HCEC 1CT (cell line): ENCODE results near the gene BPIFB6.

Source experiments
- DNase-seq: peaks from one replicate; pipeline ENCODE4 v3.0.0-alpha.2; 2017

Gene BPIFB6

GRCh38 chr20:33064572-33065287, 33.3 kb downstream of the BPIFB6 start:
- DNase-seq = no peak

GRCh38 chr20:33065785-33066184, 34.3 kb downstream of the BPIFB6 start:
- DNase-seq = no peak

- DNase-seq = no peak
Measured at GRCh38 chr20:33067806-33068205, 36.4 kb downstream of the BPIFB6 start.

- DNase-seq = no peak
Measured at GRCh38 chr20:33068251-33068939, 36.9 kb downstream of the BPIFB6 start.

- no peak for DNase-seq
Measured at GRCh38 chr20:33069673-33070072, 38.2 kb downstream of the BPIFB6 start.

- DNase-seq = no peak
Measured at GRCh38 chr20:33070111-33071053, 38.9 kb downstream of the BPIFB6 start.

- no peak for DNase-seq
Measured at GRCh38 chr20:33071198-33071597, 39.8 kb downstream of the BPIFB6 start.

DNA sequence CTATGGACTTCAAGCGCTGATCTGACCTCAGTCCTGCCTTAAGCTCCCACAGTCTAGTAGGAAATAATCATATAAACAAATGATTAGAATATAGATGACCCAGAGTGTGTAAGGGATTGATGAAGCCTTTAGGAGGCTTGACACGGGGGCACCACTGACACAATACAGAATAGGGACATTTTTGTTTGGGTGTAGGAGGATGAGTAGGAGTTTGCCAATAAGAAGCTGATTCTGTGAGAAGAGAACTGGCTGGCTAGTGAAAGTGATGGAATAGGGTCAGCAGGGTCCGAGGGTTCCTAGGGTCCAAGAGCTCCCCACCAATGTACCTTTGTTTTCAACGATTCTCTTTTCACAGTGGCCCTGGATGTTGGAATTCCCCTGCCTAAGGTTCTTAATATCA, 40.9 kb downstream of the BPIFB6 start:
- DNase-seq = no peak

DNA sequence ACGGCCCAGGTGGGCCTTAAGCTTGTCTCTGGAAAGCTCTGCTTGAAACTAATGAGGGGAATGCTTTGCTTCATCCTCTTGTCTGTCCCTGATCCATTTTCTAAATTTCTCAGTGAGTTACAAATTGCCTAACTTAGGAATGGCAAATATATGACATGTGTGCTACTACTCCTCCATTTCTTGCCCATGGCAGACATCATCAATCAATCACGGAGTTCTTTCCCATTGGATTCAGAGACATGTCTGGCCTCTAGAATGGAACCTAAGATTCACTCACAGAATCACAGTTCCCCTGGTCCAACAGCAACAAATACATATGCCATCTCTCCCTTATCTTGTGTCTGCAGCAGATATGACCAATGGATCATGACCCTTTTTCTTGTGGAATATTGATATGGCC, 41.4 kb downstream of the BPIFB6 start:
- DNase-seq = no peak

DNA sequence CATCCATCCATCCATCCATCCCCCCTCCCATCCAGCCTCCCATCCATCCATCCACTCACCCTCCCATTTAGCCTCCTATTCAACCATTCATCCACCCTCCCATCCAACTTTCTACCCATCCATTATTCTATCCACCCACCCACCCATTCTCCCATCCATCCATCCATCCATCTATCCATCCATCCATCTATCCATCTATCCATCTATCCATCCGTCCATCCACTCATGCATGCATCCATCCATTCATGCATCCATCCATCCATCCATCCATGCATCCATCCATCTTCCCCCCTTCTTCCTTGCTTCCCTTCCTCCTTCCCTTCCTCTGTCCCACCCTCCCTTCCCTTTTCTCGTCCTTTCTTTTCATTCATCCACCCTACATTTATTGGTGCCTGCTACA, 43.2 kb downstream of the BPIFB6 start:
- no peak for DNase-seq

DNA sequence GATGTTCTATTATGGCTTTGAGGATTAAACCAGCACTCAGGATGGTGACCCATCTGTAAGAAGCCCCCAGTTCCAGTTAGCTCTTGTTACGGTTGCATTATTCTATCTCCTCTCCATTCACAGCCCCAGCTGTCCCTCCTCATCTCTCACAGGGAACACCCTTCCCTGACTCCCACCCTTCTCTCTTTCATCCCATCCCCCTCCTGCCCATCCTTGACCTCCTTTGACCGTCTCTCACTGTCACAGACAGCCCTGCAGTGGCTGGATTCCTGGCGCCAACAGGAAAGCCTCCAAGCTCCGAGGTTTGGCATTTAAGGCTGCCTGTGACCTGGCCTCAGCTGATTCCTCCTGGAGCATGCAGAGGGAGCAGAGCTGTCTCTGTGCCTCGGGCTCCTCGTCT, 43.8 kb downstream of the BPIFB6 start:
- no peak for DNase-seq

- DNase-seq = no peak
Measured at GRCh38 chr20:33076662-33077372, 45.4 kb downstream of the BPIFB6 start.

- no peak for DNase-seq
Measured at GRCh38 chr20:33079259-33079658, 47.8 kb downstream of the BPIFB6 start, which contains the start of gene BPIFB4. Gene BPIFB4 (plus strand): TSS chr20:33079643. CDS start chr20:33081527, 1,884 bp downstream.

DNA sequence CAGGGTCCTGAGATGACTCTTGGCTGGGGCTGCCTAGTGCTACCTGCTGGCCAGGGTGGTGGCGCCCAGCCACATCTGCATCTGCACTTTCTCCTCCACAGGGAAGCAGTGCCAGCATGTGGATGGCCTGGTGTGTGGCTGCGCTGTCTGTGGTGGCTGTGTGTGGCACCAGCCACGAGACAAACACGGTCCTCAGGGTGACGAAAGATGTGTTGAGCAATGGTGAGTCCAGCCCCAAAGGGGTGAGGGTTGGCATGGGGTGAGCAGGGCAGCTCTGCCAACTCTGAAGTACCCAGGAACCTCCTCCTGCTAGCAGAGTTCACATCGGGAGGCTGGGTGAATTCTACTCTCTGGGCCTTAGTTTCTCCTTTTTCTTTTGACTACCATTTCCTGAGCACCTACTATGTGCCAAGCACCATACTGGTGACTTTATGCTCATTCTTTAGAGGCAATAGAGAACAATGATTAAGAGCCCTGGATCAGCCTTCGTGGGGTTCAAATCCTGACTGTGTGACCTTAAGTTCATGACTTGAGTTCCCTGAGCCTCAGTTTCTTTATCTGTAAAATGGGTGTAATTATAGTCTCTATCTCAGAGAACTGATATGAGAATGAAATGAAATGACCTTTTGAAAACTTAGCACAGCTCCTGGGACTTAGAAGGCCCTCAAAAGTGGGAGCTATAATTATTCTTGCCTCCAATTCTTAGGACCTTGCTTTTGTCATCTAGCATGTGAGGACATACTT, 50.1 kb downstream of the BPIFB6 start:
- DNase-seq = no peak

DNA sequence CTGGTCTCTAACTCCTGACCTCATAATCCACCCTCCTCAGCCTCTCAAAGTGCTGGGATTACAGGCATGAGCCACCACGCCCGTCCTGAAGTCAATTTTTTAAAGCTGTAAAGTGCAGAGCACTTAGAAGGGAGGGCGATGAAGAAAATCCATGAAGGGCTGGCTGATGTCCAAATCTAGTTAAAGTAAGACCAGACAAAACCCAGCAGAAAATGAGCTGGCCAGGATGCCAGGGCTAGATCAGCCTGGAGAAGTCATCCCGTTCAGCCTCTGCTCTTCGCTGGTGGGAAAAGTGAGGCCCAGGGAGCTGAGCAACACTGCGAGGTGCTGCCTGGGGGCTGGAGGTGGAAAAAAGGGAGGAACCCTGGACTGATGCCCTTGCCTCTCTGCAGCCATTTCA, 51.1 kb downstream of the BPIFB6 start:
- no peak for DNase-seq

DNA sequence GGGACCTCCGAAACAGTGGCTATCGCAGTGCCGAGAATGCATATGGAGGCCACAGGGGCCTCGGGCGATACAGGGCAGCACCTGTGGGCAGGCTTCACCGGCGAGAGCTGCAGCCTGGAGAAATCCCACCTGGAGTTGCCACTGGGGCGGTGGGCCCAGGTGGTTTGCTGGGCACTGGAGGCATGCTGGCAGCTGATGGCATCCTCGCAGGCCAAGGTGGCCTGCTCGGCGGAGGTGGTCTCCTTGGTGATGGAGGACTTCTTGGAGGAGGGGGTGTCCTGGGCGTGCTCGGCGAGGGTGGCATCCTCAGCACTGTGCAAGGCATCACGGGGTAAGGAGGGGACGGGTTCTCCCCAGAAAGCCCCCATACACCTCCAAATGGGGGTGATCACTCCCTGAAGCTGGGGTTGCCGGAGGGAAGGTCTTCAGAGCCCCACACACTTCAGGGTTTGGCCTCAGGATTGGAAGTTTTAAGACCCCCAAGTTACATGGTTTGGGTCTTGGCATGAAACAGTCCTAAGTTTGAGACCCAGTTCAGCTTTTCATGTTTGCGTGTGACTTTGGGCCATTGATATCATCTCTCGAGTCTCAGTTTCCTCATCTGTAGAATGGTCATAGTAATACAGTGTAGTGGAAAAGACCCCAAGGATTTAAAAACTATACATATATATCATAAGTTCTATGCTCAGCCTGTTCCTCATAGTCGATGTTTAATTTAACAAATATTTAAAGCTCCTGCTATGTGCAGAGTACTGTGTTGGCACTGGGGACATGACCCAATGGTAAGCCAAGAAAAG, 52.3 kb downstream of the BPIFB6 start:
- no peak for DNase-seq

GRCh38 chr20:33084722-33085121, 53.3 kb downstream of the BPIFB6 start:
- DNase-seq = no peak

GRCh38 chr20:33086052-33086722, 54.7 kb downstream of the BPIFB6 start:
- DNase-seq = no peak

- DNase-seq = no peak
Measured at GRCh38 chr20:33091147-33091546, 59.7 kb downstream of the BPIFB6 start.

DNA sequence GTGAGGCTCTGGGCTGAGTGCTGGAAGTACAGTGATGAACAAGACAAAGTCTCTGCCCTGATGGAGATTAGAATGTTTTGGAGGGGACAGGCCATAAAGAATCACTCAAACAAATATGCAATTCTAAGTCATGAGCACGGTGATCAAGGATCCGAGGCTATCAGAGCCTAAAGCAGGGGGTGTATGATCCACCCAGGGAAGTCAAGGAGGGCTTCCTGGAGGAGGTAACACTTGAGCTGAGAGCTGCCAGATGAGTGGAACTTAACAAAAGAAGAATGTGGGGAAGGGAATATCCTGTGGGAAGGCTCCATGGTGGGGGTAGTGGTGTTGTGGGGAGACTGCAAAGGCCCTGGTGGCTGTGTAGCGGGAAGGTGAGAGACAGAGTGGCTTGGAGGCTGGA, 60.2 kb downstream of the BPIFB6 start:
- no peak for DNase-seq

GRCh38 chr20:33092361-33092760, 60.9 kb downstream of the BPIFB6 start:
- DNase-seq = no peak
